Panc1 (cell line): ENCODE measurements around the gene ILDR2. TPM values are rescaled to one million over a fixed set of nuclear protein-coding genes. Genes with fewer than 3 reads are reported as not detected.

Experiments
- ATAC-seq: fragments of 200-7000 bp; cut with Tn5 transposase; 2 replicates; pipeline ENCODE4 v1.9.1; 2020; ENCODE audit warnings: mild to moderate bottlenecking, moderate library complexity
- BruUV-seq: library from RNA; stranded (reverse); fragments of 400-500 nt; replicated peaks from 2 replicates; lab custom pipeline; 2021; lab: Mats Ljungman, UMichigan
- CTCF ChIA-PET: fragments of 300-600 bp; sonication (Branson Sonifier 250); formaldehyde crosslinking; loops from one replicate; lab custom pipeline; 2022; ENCODE audit warnings: antibody characterized with exemption; lab: Charles Lee
- POLR2A ChIA-PET: fragments of 300-600 bp; sonication (Branson Sonifier 250); formaldehyde crosslinking; loops from one replicate; lab custom pipeline; 2022; ENCODE audit warnings: antibody characterized with exemption; lab: Charles Lee
- DNase-seq: peaks from one replicate; pipeline ENCODE4 v3.0.0-alpha.2; 2010; ENCODE audit warnings: low read depth, low spot score
- H3K27ac ChIP-seq: 2 replicates; pipeline ENCODE4 v1.5.1; 2011; ENCODE audit warnings: mild to moderate bottlenecking, low read length, inconsistent platforms
- H3K27me3 ChIP-seq: fragments of 200-500 bp; sonication (Bioruptor generic); 2 replicates; pipeline ENCODE4 v1.6.0; 2014; ENCODE audit warnings: low read length, inconsistent platforms; ENCODE audit not compliant: control insufficient read depth, insufficient read depth
- H3K36me3 ChIP-seq: fragments of 200-500 bp; sonication (Bioruptor generic); 2 replicates; pipeline ENCODE4 v1.5.1; 2014; ENCODE audit warnings: inconsistent platforms, mild to moderate bottlenecking, low read length, moderate library complexity; ENCODE audit not compliant: control insufficient read depth, insufficient read depth
- H3K4me1 ChIP-seq: 2 replicates; pipeline ENCODE4 v1.5.1; 2011; ENCODE audit warnings: inconsistent platforms, mild to moderate bottlenecking, low read length, moderate library complexity; ENCODE audit not compliant: control insufficient read depth, insufficient read depth
- H3K4me3 ChIP-seq, 2 experiments: 2 replicates each; pipeline ENCODE4 v1.5.1; 2011 to 2012; ENCODE audit warnings: low read depth in 2 of 2, low read length in 2 of 2, mild to moderate bottlenecking in 2 of 2, inconsistent platforms in 1 of 2, moderate library complexity in 1 of 2
- H3K9me3 ChIP-seq: fragments of 200-500 bp; sonication (Bioruptor generic); 2 replicates; pipeline ENCODE4 v1.5.1; 2014; ENCODE audit warnings: low read depth, mild to moderate bottlenecking, inconsistent platforms, low read length, moderate library complexity; ENCODE audit not compliant: control insufficient read depth, insufficient read depth
- POLR2AphosphoS5 ChIP-seq: IDR thresholded peaks from 2 replicates; pipeline ENCODE4 v1.6.1; 2012; ENCODE audit warnings: mild to moderate bottlenecking, low read depth, low read length, moderate library complexity
- SIN3A ChIP-seq: IDR thresholded peaks from 2 replicates; pipeline ENCODE4 v1.6.1; 2012; ENCODE audit warnings: low read depth, mild to moderate bottlenecking, low read length, moderate library complexity, borderline replicate concordance; ENCODE audit not compliant: insufficient read depth
- TCF7L2 ChIP-seq: IDR thresholded peaks from 2 replicates; pipeline ENCODE4 v1.6.1; 2011; ENCODE audit warnings: mild to moderate bottlenecking, low read depth, low read length, inconsistent platforms
- in situ Hi-C: cut with HindIII; loops from 2 replicates; pipeline ENCODE4 v1.10.0; 2016; ENCODE audit warnings: low sequenced_read_pairs, low pct_unique_long_range_greater_than_20kb
- intact Hi-C: fragments of 100-400 bp; cut with micrococcal nuclease; formaldehyde crosslinking; loops from one replicate; pipeline ENCODE4 v1.10.0; 2022; ENCODE audit not compliant: unreplicated experiment
- total RNA-seq: library from RNA; stranded (reverse); gene quantifications from one replicate; pipeline ENCODE4 v1.2.1, GENCODE V29; 2021; ENCODE audit not compliant: unreplicated experiment
- TF ChIP-seq, protein P1 (sequence below), 2 experiments: IDR thresholded peaks; 2 replicates each; pipeline ENCODE4 v1.6.1; 2011 to 2012; ENCODE audit warnings: low read depth in 2 of 2, control low read depth in 1 of 2, low read length in 1 of 2, mild to moderate bottlenecking in 1 of 2, moderate library complexity in 1 of 2; ENCODE audit not compliant: insufficient read depth in 1 of 2
- TF ChIP-seq, protein P2 (sequence below): fragments of 450-650 bp; IDR thresholded peaks from 2 replicates; pipeline ENCODE4 v1.5.1; 2017; ENCODE audit warnings: mild to moderate bottlenecking

Gene ILDR2
- total RNA-seq, 1 experiment from 2014 or later: 0.08 TPM

DNA sequence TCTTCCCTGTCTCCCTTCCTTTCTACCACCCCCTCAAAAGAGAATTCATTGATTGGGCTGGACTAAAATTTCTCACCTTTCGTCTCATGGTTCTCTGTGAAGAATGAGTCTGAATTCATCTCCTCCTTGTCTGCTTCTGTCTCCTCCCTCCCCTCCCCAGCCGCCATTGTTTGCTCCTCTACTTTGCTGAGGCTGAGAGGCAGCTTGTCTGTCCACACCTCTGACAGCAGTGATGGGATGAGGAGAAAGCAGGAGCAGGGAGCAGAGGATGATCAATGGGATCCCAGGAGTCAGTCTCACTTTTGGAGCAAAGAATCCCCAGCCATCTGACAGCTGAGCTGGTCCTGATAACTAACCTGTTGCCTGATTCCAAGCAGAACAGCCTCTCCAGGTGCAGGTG, 2.5 kb downstream of the ILDR2 start:
- POLR2A ChIA-PET: no interaction called here
- H3K4me3 ChIP-seq: no peak overlapping the region
- TF ChIP-seq, protein P1, sequence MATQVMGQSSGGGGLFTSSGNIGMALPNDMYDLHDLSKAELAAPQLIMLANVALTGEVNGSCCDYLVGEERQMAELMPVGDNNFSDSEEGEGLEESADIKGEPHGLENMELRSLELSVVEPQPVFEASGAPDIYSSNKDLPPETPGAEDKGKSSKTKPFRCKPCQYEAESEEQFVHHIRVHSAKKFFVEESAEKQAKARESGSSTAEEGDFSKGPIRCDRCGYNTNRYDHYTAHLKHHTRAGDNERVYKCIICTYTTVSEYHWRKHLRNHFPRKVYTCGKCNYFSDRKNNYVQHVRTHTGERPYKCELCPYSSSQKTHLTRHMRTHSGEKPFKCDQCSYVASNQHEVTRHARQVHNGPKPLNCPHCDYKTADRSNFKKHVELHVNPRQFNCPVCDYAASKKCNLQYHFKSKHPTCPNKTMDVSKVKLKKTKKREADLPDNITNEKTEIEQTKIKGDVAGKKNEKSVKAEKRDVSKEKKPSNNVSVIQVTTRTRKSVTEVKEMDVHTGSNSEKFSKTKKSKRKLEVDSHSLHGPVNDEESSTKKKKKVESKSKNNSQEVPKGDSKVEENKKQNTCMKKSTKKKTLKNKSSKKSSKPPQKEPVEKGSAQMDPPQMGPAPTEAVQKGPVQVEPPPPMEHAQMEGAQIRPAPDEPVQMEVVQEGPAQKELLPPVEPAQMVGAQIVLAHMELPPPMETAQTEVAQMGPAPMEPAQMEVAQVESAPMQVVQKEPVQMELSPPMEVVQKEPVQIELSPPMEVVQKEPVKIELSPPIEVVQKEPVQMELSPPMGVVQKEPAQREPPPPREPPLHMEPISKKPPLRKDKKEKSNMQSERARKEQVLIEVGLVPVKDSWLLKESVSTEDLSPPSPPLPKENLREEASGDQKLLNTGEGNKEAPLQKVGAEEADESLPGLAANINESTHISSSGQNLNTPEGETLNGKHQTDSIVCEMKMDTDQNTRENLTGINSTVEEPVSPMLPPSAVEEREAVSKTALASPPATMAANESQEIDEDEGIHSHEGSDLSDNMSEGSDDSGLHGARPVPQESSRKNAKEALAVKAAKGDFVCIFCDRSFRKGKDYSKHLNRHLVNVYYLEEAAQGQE (IDR thresholded peaks at IDR 0.05; ENCODE audit: insufficient read depth in 1 of 2, low read depth in 2 of 2, low read length in 1 of 2): no peak
- TF ChIP-seq TCF7L2: no peak
- no peak for TF ChIP-seq SIN3A
- no peak for TF ChIP-seq POLR2AphosphoS5
- TF ChIP-seq, protein P2, sequence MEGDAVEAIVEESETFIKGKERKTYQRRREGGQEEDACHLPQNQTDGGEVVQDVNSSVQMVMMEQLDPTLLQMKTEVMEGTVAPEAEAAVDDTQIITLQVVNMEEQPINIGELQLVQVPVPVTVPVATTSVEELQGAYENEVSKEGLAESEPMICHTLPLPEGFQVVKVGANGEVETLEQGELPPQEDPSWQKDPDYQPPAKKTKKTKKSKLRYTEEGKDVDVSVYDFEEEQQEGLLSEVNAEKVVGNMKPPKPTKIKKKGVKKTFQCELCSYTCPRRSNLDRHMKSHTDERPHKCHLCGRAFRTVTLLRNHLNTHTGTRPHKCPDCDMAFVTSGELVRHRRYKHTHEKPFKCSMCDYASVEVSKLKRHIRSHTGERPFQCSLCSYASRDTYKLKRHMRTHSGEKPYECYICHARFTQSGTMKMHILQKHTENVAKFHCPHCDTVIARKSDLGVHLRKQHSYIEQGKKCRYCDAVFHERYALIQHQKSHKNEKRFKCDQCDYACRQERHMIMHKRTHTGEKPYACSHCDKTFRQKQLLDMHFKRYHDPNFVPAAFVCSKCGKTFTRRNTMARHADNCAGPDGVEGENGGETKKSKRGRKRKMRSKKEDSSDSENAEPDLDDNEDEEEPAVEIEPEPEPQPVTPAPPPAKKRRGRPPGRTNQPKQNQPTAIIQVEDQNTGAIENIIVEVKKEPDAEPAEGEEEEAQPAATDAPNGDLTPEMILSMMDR: no peak

DNA sequence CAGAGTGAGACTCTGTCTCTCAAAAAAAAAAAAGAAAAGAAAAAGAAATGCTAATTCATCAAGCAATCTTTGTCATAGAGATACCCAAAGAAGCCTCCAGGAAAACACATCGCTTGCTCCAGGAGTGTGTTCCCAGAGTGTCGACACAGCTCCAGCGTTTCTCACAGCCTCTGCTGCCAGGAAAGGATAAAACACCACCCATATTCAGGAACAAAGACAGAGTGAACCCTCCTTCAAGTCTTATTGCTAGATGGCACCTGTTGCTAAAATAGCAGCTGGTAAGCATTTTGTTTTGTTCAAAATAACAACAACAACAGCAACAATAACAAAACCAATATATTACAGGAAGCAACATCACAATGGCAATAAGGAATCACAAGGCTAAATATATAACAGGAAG, 3.1 kb downstream of the ILDR2 start:
- Histone ChIP-seq H3K27ac (no peak overlapping the region), H3K27me3 (peaks cover 36% of the 10 kb centered on the region), H3K4me1 (peaks cover 6% of the 10 kb centered on the region), H3K9me3 (no peaks in the 10 kb centered on the region), H3K4me3 (no peak overlapping the region), H3K36me3 (no peaks in the 10 kb centered on the region; the same call in 1 of the 2 replicates)
- no peak for ATAC-seq
- in situ Hi-C loops: no loop called here
- CTCF ChIA-PET: no interaction called here
- no peak for DNase-seq
- intact Hi-C loops: no loop called here
- TF ChIP-seq, protein P1 (IDR thresholded peaks at IDR 0.05; ENCODE audit: insufficient read depth in 1 of 2, low read depth in 2 of 2, low read length in 1 of 2): no peak
- TF ChIP-seq POLR2AphosphoS5 (no peak), TCF7L2 (no peak), SIN3A (no peak)
- TF ChIP-seq, protein P2: no peak
- POLR2A ChIA-PET: no interaction called here
- BruUV-seq: no TSS peak

More for the DNA sequence above, 2.5 kb downstream of the ILDR2 start:
- no peak overlapping the region for H3K27ac ChIP-seq
- intact Hi-C loops: no loop called here
- peaks cover 37% of the 10 kb centered on the region for H3K27me3 ChIP-seq
- H3K9me3 ChIP-seq: no peaks in the 10 kb centered on the region
- CTCF ChIA-PET: no interaction called here
- ATAC-seq: no peak
- in situ Hi-C loops: no loop called here
- no peak for DNase-seq
- no TSS peak for BruUV-seq
- H3K36me3 ChIP-seq: no peaks in the 10 kb centered on the region; the same call in 1 of the 2 replicates
- peaks cover 6% of the 10 kb centered on the region for H3K4me1 ChIP-seq
